Anterior cingulate cortex (tissue), 58 donors: ENCODE results near the gene HOXA7.

ENCODE experiments used
- DNase-seq, 58 donors: peaks; one replicate each; lab custom pipeline; 2025; lab: John Stamatoyannopoulos, UW

HOXA7 gene

DNA sequence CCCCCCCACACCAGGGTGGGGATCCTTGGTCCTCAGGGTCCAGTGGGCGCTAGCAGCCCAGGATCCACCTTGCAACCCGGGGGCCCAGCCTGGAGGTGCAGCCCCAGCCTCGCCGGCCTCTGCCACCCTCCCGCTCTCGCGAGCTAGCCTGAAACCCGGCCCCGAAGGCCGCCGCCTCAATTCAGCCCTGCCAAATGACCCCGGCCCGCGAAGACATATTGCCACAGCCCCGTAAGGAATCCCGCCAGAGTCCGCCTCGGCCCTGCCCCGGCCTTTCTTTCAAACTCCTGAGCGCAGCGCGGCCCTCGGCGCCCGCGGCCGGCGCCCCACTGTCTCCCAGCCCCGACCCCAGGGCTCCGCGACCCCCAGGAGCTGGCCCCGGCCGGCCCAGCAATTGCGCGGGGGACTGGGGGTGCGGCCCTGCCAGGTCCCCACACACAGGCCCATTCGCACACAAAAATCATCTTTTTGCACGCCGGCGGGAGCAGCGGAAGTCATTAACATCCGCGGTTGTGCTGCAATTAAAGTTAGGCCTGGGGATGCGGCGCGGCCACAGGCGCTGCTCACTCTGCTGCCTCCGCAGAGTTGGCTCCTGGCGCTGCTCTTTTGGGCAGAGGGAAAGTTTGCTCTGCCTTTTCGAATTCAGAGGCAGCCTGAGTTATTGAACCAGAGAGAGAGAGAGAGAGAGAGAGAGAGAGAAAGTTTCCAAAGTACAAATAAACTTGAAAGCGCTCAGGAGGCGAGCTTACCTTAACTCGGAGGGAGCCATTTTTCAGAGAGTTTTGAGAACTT is 16.9 kb downstream of the HOXA7 start:
- no peak for DNase-seq

DNA sequence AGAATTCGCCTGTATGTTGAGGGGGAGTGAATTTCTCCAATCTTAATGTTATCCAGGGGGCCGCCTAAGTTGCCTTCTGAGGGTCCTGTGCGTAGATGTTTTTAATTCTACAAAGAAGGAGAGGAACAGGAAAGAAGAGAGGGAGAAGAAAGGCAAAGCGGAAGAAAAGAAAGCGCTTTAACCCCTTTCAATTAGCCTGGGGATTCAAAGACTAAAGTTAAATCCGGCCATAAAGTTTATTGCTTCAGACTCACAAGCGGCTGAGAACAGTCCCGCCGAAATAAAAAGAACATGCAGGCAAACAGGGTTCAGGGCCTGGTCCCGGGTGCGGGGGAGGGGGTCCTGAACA is 17.5 kb downstream of the HOXA7 start:
- no peak for DNase-seq

DNA sequence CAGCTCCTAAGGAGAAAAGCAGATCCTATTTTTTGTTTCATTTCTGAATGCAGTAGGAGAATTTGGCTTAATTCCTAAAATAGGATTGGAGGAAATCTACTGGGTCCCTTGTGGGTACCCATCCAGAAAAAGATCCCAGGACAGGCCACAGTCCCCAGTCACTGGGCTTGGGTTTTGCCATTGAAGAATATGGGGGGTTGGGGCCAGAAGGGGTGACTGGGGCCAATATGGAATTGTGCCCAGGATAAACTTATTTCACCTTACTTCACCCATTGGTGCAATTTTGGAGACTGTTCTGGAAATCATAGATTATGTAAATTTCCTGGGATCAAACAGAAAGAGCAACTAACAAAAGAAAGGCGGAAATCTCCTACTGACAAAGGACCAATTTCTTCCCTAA is 18.0 kb downstream of the HOXA7 start:
- no peak for DNase-seq

DNA sequence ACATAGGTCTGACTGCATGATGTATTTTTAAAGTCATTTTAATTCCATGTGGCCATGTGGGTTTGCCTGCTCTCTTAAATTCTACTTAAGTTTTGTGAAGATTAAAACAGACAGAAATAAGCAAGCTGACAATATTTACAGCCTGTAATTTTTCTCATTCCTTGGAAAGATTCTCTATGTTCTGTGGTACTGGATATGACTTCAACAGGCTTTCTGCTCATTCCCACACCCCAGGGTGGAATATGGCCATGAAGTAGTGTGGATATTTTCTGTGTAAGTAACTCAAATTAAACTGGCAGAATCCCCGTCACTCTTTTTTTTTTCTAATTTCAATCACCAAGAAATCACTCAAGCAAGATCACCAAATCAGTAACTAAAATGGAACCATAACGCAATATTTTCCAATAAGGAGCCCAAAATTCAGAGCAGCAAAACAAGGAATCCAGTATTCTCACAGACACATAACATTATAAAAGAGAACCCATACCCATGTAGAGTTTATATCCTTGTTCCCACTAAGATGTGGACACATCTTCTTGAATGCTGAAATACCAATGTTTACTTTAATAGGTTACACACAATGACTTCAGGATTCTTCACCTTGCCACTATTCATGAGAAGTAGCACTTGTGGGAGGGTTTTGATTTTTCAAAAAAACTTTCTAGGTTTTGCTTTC is 18.7 kb downstream of the HOXA7 start:
- DNase-seq: no peak

DNA sequence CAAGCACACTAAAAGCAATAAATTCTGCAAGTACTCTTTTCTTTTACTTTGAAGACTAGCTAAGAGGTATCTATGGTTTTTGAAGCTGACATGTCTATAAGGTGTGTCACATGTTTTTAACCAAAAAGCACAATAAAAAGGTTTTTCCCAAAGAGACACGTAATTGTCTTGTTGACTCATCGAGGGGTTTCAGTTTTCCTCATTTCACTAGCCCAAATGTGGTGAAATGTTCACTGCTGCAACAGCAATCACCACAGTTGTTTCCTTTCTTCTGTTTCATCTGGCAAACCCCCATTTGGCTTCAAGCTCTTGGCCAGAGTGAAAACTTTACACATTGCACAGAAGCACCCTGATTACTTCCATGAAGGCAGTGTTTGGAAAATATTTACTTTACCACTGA is 22.1 kb downstream of the HOXA7 start:
- no peak for DNase-seq

DNA sequence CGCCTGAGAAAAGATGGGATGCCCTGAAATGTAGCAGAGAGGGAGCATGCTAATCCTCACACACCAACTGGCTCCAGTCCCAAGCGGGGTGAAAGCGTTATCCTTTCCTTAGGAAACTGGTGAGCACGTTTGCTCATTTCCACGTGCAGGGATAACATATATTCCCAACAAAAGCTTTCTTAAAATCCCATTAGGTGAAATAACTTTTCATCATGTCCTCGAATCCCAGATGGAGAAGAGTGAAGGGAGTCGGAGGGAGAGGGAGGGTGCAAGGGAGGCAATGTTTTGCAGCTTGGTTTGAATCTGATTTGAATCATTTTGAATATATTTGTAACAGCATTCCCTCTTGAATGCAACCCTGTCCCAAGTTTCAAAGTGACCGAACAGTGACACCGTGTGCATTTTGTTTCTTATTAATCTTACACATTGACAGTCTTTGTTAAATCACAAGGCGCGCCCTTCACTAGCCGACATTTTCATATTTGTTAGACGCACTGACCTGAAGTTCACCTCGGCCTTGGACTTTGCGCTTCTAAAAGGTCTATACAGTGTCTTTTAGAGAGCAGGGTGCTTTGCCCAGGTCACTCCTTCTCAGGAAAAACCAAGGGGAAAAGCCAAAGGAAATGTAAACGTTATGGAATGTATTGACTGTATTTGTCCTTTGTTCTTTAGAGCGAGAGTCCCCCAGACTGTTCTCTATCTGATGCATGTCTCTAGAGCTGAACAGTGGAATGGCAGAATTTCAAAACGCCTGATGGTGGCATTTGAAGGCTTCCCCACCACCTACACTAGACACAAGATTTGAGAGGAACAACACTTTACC is 22.9 kb downstream of the HOXA7 start:
- DNase-seq: no peak

DNA sequence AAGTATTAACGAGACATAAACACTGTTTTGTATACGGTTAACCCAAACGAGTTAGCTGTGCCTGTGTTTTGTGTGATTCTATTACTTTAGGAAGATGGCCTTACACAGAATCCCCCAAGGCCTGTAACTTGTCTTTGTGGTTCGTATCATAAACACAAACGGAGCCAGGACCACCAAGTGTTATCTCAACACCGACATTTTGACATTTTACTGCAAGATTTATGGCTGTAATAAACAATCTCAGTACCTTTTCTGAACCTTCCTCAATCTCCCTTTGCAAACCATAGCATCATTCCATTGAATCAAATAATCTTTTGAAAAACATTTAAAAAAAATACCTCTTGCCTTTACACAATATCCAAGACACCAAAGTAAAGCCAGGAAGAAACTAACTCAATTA is 23.5 kb downstream of the HOXA7 start:
- no peak for DNase-seq

DNA sequence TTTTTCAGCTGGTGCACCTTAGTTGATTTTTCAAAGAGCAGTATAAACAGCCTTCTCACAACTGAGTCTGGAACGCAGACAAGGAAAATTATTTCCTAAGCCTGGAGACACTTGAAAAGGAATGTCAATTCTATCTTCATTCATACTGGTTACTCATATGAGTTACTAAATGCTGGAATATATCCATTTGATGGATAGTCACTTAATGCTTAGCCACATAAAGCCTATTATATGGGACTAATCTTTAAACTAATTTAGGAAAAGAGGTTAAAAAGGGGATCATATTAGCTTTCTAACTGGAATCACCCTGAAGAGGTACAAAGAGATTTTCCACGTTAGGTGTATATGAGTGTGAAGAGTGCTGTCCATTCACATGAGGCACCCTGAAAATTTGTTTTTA is 24.3 kb downstream of the HOXA7 start:
- DNase-seq: no peak

DNA sequence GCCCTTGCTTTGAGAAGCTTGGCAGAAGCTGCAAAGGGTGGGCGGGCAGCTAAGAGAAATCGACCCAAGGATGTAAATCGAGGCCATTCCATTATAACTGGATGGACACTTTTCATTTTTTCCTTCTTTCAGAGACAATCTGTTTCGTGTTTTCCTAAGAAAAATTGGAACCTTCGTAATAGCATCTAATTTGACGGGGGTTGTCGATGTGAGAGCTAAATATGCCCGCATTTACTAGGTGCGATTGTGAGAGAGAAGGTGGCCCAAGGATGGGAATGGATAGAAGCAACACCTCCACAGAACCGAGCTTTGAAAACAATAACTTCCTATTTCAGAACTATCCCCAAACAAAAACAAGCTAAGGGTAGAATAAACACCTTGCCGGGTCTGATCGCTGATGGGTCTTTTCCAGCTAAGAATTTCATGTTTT is 25.1 kb downstream of the HOXA7 start:
- no peak for DNase-seq

DNA sequence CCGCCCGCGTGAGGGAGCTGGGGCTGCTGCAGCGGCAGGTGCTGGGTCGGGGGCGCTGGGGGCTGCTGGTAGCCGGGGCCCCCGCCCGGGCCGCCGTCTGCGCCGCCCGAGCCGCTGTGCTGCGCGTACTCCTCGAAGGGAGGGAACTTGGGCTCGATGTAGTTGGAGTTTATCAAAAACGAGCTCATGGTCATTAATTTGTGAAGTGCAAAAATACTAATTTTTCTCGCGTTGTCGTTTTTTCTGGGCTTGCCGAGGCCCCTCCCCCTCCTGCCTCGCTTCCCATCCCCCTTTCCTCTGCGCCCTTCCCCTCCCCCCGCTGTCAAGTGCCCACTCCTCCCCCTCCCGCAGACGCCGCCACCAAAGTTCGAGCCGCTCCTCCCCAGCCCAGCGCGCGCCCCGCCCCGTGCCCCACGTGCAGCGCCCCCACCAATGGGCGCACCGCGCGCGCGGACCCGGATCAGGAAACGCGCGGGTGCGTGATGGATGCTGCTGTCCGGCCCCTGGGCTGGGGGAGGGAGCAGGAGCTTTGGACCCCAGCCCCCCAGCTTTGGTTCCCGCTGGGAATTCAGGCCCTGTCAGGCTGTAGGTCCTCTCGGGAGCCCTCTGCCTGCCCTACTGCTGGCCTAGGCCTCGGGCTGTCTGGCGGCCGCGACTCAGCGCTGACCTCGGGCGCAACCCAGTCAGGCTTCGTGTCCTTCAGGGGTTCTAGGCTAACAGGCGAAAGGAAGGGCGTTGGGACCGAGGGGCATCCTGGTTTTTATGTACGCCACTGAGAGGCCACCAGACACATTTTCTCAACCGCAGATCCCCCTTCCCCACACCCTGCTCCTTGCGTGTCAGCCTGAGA is 25.7 kb downstream of the HOXA7 start, which contains the start of gene HOXA4:
TSS of gene HOXA4 (minus strand) at position 218 of the 850 bp plus-strand sequence. CDS start at position 194, 24 bp downstream.
- peak in 3 of 58 donors; percentile 5 to 30 (median 5) for DNase-seq

DNA sequence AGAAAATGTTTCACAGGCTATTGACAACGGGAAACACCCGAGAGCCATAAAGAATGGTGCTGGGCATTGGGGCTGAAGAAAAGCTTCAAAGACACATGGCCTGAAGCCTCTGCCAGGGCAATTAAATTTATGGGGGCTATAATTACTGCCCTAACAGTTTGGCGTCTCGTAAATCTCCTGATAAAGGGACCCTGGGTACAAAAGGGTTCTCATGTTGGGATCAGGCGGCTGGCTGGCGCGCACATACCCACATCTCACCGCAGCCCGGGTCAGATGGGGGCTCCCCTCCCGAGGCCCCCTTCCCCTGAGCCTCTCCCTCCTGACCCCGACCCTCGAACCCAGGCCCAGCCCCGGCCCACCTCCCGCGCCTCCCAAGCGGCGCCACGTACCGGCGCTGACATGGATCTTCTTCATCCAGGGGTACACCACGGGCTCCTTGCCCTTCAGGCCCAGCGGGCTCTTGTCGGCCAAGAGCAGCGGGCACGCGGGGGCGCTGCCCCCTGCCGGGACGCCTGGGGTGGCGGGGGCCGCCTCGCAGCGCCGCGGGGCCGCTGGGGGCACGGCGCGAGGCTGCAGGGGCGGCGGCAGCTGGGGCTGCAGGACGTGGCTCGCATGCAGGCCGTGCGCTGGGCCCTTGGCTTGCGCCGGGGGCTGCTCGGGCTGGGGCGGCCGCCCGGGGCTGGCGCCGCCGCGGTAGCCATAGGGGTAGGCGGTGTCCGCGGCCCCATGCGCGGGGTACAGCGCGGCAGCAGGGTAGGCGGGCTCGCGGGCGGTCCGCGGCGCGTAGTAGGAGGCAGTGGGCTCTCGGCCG is 26.5 kb downstream of the HOXA7 start:
- DNase-seq: no peak

DNA sequence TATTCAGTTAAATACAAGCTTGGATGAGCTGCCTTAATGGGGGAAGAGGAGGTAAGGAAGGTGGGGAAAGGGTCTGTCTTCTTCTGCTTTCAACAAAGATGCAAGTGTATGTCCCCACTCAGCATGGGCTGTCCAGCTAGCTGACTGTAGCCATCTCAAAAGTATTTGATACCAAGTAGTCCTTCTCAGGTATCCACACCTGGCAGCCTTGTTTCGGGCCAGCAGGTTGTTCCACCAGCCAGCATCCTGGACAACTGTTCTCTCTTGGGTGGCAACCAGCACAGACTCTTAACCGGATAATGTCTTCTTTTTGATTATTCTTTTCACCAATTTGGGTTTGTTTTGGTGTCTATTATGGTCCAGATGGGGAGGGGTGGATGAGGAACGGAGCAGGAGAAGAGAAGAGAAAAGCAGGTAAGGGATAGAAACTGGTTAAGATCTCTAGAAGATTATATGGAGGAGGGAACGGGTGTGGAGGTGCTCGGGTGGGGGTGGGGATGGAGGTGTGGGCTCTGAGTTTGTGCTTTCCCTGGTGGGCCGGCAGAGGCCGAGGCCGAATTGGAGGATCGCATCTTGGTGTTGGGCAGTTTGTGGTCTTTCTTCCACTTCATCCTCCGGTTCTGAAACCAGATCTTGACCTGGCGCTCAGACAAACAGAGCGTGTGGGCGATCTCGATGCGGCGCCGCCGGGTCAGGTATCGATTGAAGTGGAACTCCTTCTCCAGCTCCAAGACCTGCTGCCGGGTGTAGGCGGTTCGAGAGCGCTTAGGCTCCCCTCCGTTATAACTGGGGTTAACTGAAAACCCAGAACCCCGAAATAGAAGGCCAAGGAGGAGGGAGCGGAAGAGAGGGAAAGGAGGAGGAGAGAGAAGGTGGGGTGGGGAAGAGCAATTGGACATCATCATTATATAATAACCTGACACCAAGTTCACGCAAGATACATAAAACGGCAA is 27.4 kb downstream of the HOXA7 start:
- DNase-seq: no peak

DNA sequence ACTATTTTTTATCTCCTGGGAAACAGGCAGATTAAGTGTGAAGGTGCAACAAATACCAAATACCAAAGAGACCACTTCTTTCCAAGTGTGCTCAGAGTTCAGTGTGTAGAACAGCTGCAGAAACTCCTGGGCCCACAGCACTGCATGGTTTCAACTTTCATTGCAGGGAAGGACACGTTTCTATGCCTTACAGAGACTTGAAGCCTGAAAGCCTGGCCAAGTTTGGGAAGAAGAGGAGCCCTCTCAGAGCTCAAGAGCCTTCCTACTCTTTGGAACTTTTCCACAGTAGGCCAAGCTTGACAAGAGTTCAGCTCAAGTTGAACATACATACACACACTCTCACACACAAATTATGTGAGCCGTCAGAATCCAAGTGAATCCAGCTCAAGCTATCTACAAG is 28.4 kb downstream of the HOXA7 start:
- no peak for DNase-seq

DNA sequence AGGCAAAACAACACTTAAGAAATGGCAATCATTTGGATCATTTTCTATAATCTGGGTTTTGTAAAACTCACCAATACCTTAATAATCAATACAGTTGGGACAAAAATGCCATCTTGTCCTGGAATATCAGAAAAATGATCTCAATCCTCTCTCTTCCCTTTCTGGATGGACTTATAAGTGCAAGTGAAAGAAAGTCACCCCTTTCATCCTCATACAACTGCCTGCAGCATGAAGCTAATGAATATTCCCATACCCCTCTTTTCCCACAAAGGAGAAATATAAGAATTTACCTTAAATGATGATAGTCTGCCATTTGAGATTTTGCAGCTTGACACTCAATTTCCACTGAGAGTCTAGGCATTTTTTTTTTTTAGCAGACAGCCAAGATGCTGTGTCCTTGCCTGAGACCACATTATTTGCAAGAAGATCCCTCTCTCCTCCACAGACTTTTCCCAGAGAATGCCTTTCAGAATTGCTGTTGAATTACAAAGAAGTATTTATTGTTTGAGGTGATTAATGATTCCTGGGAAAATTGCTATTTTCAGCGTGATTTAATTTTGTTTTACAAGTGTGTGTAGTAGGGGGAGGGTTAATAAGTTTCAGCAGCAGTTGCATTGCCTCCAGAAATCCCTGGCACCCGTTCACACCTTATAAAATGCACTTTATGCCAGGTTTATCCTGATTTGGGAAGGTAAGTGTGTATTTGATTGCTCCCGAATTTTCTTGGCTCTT is 29.7 kb downstream of the HOXA7 start:
- DNase-seq: no peak

DNA sequence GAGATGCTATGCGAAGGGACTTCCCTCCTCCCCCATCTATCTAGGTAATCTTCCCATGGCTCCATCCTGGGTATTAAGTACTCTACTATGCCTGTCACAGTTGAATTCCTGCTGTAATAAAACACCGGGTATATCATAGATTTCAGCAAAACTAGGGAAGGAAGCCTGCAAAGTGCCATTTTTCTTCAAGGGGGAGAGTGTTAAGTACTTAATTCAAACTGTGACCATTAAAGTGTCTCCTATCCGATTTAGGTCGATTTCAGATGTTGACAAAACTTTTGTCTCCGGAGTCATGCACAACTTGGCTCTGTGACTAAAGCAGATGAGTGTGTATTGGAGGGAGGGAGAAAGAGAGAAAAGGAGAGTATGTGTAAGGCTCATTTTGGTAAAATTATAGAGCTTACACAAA is 30.5 kb downstream of the HOXA7 start:
- no peak for DNase-seq

DNA sequence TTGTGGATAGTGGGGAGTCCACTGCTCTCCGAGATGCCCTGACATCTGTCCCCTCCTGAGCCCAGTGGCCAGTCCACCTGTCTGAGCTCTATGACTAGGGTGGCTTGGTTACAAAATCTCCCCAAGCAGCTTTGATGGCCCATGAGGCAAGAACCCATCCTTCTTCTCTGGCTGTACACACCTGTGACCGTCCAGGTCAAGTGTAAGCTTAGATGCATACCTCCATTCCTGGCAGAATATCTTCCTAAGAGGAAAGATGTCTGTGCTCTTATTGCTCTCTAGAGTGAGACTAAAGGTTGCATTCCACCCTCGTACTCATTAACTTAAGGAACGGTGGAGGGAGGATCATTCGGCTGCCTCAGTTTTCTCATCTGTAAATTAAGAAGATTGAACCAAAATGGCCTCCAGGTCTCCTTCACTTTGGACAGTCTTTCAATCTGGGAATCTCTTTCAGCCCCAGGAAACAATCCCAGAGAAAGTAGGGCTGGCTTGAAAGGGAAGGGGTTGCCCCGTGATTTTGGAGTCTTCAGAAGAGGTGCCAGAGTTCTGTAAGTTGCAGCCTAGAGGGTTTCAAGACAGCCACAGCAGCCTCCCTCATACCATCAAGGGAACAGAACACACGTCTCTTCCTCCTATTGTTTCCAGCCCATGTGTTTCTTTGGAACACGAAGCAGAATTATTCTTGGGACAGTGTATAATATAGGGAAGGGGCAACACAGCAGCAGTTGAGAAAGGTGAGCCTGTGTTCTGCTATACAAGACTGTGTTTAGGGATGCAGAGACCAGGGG is 31.4 kb downstream of the HOXA7 start:
- DNase-seq: no peak
